ENCODE data around the gene C5orf15.

- TF ChIP-seq POLR2A (IDR thresholded peaks at IDR 0.05; ENCODE audit: low read length) (no peak), GATA1 (IDR thresholded peaks at IDR 0.05; ENCODE audit: low read depth, low read length) (no peak)
These were observed 51.9 kb downstream of the C5orf15 start for GRCh38 chr5:133916479-133916878.
